HG02970 (cell line): Measurements from ENCODE around the gene BMAL1.

Experiments used
- ATAC-seq: cut with Tn5 transposase; IDR thresholded peaks from one replicate; pipeline ENCODE4 v1.9.1; 2021; ENCODE audit warnings: mild to moderate bottlenecking, moderate library complexity, moderate number of reproducible peaks; ENCODE audit not compliant: unreplicated experiment, low FRiP score

The BMAL1 gene

DNA sequence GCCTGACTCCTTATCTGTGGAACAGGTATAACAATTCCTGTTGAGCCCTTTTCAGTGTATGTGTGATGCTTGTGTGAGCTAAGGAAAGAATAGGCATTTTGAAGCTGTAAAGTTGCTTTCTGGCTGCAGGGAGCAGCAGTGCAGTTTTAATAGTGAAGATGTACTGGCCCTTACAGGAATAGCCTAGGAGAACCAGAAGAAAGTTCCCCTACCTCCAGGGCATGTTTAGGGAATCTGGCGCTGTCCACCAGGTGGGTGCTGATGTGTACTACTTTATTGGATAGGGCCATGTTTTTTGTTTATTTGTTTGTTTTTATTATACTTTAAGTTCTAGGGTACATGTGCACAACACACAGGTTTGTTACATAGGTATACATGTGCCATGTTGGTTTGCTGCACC, 11.5 kb downstream of the BMAL1 start:
- ATAC-seq = no peak

- ATAC-seq = no peak
These were observed 12.8 kb downstream of the BMAL1 start for GRCh38 chr11:13290221-13290980.

GRCh38 chr11:13291361-13291760, 13.8 kb downstream of the BMAL1 start:
- no peak for ATAC-seq

DNA sequence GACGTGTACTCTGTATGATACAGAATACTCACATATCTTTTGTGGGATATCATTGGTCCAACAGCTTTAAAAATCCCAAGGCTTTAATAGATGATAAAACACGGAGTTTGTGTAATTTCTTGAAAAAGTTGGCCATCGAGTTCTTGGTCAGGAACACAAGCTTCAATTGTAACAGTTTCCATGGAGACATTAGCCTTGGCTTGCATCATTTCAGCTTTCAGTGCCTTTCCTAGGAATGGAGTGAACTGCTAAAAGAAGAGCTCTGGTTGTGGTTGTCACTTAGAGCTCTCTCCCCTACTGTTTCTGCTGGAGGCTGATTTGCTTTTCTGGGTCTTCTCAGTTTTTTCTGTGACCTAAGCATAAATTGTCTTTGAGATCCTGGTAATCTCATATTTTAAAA, 14.2 kb downstream of the BMAL1 start:
- ATAC-seq = no peak

GRCh38 chr11:13292970-13293369, 15.4 kb downstream of the BMAL1 start:
- ATAC-seq = no peak

- no peak for ATAC-seq
These were observed 16.6 kb downstream of the BMAL1 start for GRCh38 chr11:13294178-13294577.

GRCh38 chr11:13294771-13295579, 17.4 kb downstream of the BMAL1 start:
- no peak for ATAC-seq

- no peak for ATAC-seq
These were observed 19.8 kb downstream of the BMAL1 start for GRCh38 chr11:13297308-13297916.

DNA sequence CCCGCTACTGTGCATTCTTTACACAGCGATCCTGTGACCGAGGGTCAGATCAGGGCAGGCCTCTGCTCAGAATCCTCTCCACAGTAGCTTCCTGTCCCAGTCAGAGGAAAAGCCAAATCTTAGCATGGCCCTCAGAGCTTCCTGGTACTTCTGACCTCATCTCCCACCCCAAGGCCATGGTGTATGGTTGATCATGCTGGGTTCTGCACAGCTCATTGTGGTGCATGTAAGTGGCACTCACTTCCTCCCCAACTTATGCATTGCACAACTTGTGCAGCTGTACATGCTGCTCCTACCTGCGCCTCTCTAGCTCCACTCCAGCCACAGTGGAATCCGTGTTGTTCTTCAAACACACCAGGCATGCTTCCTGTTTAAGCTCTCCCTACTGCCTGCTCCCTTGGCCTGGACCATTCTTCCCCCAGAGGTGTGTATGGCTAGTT, 20.3 kb downstream of the BMAL1 start:
- ATAC-seq = no peak

- no peak for ATAC-seq
These were observed 21.2 kb downstream of the BMAL1 start for GRCh38 chr11:13298765-13299164.

GRCh38 chr11:13301522-13301921, 23.9 kb downstream of the BMAL1 start:
- no peak for ATAC-seq

DNA sequence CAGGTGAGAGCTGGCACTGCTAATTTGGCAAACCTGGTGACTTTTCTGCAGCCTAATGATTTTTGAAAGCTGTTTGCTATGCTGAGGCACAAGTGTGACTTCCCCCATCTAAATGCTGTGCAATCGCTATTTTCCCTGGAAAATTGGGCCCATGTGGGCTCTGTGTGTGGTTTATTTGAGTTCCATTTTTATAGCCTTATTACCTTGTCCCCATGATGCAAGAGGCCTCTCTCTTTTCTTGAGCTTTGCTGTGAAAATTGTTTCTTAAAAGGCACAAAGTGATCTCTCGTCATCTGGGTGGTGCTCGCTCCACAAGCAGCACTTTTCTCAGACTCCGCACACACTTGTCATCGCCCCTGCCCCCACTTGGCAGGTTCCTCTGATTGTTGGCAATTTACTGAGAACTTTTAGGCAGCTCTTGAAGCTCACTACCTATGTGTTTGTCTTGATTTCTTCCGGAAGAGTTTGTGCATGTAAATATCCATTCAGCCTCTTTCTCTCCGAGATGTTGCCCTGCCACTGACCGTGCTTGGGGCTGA, 24.9 kb downstream of the BMAL1 start:
- no peak for ATAC-seq

DNA sequence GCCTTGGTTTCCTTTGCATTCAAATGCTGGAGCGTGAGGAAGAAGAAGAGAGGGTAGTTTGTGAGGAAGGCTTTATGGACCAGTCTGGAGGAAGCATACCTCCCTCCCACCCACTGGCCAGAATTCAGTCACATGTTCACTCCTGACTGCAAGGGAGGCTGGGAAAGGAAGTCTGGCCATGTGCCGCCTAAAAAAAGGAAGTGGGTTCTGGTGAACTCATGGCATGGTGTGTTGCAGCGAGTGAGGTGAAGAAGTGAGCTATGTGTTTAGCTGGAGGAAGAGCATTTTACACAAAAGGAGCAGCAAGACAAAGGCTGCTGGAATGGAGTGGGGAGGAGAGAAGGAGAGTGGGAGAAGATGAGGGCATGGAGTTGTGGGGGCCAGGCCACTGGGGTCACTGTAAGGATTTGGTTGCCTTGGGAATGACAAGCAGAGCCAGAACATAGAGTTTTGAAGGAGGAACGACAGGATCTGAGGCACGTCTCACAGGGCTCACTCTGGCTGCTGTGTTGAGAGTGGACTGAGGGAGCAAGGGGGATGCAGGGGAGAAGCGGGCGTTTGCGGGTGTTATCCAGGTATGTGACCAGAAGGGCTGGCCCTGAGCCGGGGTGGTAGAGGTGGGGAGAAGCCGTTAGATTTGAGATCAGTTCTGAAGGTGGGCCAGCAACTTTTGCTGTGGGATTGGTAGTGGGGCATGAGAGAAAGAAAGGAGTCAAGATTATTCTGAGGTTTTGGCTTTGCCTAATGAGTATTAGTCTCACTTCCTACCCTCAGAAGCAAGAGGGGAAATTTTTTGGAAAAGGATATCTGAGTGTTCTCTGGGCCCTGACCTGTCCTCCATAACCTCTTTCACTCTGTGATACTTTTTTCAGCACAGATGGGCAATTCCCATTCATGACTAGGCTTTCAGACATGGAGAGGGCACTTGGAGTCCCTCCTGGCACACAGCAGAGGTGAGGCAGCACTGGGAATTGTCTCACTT, 26.4 kb downstream of the BMAL1 start:
- no peak for ATAC-seq

- no peak for ATAC-seq
These were observed 27.2 kb downstream of the BMAL1 start for GRCh38 chr11:13304655-13305335.

- ATAC-seq = no peak
These were observed 31.1 kb downstream of the BMAL1 start for GRCh38 chr11:13308704-13309103.

GRCh38 chr11:13309156-13309555, 31.6 kb downstream of the BMAL1 start:
- no peak for ATAC-seq

GRCh38 chr11:13310443-13310842, 32.9 kb downstream of the BMAL1 start:
- no peak for ATAC-seq

DNA sequence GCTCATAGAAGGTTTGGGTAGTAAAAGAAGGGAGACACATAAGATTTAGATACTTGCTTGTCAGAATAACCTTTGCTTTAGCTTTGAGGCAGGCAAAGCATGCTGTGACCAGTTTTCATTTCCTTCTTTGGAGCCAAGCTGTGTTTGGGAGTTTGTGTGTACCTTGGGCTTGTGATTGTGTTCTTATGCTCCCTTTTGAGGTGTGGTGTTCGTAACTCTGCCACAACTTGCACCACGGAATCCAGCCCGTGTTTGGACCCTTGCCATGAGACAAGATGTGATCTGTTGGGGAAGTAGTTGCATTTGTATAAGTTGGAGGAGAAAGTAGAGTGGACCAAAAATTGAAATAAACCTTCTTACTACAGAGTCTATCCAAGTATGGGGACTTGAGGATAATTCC, 34.0 kb downstream of the BMAL1 start:
- no peak for ATAC-seq
